GM11168 (cell line): Measurements from ENCODE around the gene TRPM4.
"Not testable (repeated sequence)": the region's sequence is repeated elsewhere in the genome, so short reads cannot be mapped to it uniquely, and the experiment has no call there.

Source experiments
- in situ Hi-C: fragments of 300-500 bp; cut with MboI; formaldehyde crosslinking; loops from one replicate; pipeline ENCODE4 v1.12.0; 2022; ENCODE audit warnings: low sequenced_read_pairs; ENCODE audit not compliant: unreplicated experiment

TRPM4 gene

GRCh38 chr19:49182848-49183375 is 25.3 kb downstream of the TRPM4 start:
- in situ Hi-C loops = no loop called here

- in situ Hi-C loops = no loop called here
These were observed 28.5 kb downstream of the TRPM4 start for GRCh38 chr19:49186108-49186507.

GRCh38 chr19:49188626-49189200 is 31.1 kb downstream of the TRPM4 start:
- in situ Hi-C loops = no loop called here

DNA sequence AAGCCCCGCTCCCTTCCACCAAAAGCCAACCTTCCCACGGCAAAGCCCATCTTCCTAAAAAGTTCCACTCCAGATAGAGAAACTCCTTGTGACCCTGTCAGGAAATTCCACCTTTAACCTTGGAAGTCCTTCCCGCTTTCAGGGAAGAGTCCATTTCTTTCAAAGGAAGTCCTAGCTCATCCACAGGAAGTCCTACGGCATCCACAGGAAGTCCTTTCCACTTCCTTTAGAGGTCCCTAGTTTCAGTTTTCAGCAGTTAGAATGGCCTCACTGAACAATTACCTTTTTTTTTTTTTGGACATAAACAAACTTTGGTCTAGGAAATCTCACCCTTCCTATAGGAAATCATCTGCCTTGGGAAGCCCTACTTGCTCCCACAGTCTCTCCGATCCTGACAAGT is 31.7 kb downstream of the TRPM4 start:
- in situ Hi-C loops = no loop called here

- in situ Hi-C loops = no loop called here
These were observed 33.2 kb downstream of the TRPM4 start for GRCh38 chr19:49190781-49191180.

DNA sequence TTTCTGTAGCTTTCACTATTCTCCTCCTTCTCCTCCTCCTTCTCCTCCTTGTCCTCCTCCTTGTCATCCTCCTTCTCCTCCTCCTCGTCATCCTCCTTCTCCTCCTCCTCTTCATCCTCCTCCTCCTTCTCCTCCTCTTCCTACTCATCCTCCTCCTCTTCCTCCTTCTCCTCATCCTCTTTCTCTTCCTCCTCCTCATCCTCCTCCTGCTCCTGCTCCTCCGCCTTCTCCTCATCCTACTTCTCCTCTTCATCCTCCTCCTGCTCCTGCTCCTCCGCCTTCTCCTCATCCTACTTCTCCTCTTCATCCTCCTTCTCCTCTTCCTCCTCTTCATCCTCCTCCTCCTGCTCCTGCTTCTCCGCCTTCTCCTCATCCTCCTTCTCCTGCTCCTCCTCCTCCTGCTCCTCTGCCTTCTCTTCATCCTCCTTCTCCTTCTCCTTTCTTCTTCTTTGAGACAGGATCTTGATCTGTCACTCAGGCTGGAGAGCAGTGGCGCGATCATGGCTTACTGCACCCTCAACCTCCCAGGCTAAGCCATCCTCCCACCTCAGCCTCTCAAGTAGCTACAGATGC is 36.3 kb downstream of the TRPM4 start:
- in situ Hi-C loops = no loop called here

- in situ Hi-C loops = no loop called here
These were observed 36.8 kb downstream of the TRPM4 start for GRCh38 chr19:49194408-49194807.

DNA sequence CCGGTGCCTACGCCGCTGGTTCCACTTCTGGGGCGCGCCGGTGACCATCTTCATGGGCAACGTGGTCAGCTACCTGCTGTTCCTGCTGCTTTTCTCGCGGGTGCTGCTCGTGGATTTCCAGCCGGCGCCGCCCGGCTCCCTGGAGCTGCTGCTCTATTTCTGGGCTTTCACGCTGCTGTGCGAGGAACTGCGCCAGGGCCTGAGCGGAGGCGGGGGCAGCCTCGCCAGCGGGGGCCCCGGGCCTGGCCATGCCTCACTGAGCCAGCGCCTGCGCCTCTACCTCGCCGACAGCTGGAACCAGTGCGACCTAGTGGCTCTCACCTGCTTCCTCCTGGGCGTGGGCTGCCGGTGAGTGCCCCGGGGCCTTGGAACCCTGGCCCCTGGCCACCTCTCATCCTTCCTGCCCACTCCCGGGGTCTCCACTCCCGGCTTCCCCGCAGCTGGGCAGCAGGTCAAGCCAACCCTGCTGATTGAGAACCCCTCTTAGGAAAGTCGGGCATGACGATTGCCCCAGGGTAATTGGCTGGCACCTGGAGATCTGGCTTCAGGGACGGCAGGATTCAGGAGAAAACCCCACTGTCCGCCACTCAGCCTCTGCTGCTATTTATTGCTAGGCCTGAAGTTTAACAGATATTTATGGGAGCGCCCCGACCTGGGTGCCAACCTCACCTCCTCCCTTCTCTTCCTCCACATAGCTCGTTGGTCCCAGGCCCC is 39.1 kb downstream of the TRPM4 start:
- in situ Hi-C loops = no loop called here

DNA sequence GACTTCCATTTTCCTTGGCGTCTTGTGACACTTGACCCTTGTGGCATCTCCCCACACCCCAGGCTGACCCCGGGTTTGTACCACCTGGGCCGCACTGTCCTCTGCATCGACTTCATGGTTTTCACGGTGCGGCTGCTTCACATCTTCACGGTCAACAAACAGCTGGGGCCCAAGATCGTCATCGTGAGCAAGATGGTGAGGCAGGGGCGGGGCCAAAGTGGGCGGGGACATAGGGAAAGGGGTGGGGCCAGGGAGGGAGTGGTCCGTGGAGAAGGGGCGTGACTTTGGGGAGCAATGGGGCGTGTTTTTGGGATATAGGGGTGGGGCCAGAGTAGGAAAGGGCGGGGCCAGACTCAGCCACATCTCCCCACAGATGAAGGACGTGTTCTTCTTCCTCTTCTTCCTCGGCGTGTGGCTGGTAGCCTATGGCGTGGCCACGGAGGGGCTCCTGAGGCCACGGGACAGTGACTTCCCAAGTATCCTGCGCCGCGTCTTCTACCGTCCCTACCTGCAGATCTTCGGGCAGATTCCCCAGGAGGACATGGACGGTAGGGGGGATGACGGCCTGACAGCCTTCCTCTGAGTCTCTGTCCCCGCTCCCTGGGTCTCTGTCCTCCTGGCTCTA is 42.8 kb downstream of the TRPM4 start:
- in situ Hi-C loops = no loop called here

GRCh38 chr19:49201042-49201441 is 43.5 kb downstream of the TRPM4 start:
- in situ Hi-C loops = no loop called here

GRCh38 chr19:49205114-49205513 is 47.5 kb downstream of the TRPM4 start:
- in situ Hi-C loops = no loop called here

DNA sequence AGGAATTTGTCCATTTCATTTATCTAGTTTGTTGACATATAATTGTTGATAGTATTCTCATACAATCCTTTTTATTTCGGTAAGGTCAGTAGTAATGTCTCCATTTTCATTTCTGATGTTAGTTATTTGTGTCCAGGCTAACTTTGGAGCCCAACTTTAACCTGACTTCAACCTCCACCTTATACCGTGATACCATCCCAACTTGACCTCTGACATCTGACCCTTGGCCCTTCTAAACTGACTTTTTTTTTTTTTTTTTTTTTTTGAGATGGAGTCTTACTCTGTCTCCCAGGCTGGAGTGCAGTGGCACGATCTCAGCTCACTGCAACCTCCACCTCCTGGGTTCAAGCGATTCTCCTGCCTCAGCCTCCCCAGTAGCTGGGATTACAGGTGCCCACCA is 51.9 kb downstream of the TRPM4 start:
- in situ Hi-C loops = not testable (repeated sequence)

GRCh38 chr19:49210108-49210900 is 52.7 kb downstream of the TRPM4 start:
- in situ Hi-C loops = no loop called here

DNA sequence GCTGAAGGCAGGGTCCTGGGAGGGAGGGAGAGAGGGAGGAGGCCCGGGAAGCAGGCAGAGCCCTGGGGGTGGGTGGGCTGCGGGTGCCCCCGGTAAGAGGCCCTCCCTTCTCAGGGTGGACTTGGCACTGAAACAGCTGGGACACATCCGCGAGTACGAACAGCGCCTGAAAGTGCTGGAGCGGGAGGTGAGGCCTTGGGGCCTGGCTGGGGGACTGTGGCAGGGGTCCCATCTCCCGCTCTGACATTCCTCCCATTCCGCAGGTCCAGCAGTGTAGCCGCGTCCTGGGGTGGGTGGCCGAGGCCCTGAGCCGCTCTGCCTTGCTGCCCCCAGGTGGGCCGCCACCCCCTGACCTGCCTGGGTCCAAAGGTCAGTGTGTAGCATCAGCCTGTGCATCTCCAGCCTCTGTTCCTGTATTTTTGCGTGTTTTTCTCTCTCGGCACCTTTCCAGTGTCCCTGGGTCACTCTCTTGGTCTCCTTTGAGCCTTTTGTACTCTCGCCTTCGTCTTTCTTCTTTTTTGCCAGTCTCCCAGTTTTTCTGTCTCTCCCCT is 53.4 kb downstream of the TRPM4 start:
- in situ Hi-C loops = no loop called here

- in situ Hi-C loops = no loop called here
These were observed 54.6 kb downstream of the TRPM4 start for GRCh38 chr19:49212016-49212701.

GRCh38 chr19:49213791-49214190 is 56.2 kb downstream of the TRPM4 start:
- in situ Hi-C loops = no loop called here

GRCh38 chr19:49214701-49215100 is 57.1 kb downstream of the TRPM4 start:
- in situ Hi-C loops = no loop called here

- in situ Hi-C loops = no loop called here
These were observed 58.5 kb downstream of the TRPM4 start for GRCh38 chr19:49216071-49216470.

DNA sequence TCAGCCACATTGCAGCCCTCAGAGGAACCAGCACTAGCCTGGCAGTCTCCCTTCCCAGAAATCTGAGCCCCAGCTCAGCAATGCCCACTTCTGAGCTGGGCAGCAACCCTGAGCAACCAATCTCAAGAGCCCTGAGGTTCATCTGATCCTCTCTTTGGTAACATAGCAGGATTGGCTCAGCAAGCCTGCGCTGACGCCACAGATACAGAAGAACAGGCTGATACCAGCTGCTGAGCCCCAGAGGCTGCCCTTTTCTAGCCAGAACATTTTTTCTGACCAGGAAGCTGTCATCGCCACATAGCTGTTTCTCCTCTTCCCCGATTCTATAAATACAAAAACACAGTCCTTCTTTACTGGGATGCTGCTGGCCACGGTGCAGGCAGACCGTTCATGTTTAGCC is 59.8 kb downstream of the TRPM4 start:
- in situ Hi-C loops = no loop called here

- in situ Hi-C loops = no loop called here
These were observed 64.4 kb downstream of the TRPM4 start for GRCh38 chr19:49222011-49222410.
